HG03558 (cell line): ENCODE measurements around the gene HABP2.

Experiments
- ATAC-seq: cut with Tn5 transposase; IDR thresholded peaks from one replicate; pipeline ENCODE4 v1.9.1; 2021; ENCODE audit warnings: moderate number of reproducible peaks; ENCODE audit not compliant: unreplicated experiment; ENCODE audit errors: extremely low read depth

The HABP2 gene

DNA sequence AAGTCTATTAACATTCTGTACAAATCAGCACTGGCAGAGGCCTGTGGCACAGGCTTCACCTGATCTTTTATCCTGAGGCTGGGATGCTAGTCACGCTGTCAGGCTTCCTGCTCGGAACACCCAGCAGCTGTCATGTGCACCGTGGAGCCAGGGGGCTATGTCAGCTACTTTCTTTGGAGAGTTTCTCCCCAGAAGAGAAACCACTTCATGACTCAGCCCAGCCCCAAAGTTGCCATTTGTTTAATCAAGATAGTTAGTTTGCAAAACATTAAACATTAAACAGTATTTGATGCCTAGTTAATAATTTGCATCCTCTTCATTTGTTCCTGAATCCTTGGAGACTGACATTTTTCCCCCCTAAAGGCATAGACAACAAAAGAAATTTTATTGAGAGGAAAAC is at the start of gene HABP2:
HABP2 (plus strand) TSS at position 353 of the 400 bp plus-strand sequence. CDS start 69 bp downstream, outside the sequence.
- no peak for ATAC-seq

DNA sequence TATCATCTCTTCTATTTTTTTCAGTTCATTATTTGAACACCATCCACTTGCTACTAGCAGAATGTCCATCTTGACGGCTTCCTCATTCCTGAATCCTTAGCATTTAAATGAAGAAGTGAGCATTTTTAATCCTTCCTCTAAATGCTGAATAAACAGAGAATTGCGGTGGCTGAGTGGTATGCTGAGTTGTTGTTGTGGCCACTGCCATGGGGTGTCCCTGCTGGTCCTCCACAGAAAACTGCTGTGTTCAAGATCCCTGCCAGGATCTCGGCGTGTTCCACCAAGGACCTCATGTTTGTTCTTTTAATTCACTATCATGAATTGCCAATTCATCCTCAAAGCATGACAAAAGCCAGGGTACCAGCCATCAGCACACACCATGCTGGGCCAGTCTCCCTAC is 48.9 kb upstream of the HABP2 start:
- ATAC-seq: no peak

DNA sequence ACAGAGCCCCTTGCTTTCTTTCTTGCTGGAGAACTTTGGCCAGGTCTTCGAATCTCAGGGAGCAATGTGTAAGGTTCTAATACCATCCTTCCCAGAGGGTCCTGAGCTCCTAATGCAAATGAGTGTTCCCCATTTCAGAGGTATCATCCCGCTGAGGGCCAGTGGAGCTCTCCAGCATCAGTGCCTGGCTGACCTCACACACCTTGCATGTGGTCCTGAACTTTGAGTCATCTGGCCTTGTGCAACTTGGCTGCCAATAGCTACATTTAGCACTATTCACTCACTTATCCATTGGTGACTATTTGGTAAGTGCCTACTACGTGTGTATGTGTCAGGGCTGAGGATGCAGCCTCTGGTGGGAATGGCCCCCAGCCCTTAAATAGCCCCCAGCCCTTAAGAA is 48.4 kb upstream of the HABP2 start:
- no peak for ATAC-seq

DNA sequence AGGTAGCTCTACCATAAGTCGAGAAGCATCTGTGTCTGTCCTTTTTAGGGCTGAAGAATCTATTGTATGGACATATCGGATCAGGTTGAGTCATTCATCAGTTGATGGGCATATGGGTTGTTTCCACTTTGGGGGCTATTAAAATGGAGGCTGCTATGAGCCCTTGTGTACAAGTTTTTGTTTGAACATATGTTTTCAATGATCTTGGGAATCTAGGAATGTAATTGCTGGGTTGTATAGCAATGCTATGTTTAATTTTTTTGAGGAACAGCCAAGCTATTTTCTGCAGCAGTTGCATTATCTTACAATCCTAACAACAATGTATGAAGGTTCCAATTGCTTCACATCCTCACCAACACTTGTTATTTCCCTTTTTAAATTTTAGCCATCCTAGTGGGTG is 46.4 kb upstream of the HABP2 start:
- no peak for ATAC-seq

DNA sequence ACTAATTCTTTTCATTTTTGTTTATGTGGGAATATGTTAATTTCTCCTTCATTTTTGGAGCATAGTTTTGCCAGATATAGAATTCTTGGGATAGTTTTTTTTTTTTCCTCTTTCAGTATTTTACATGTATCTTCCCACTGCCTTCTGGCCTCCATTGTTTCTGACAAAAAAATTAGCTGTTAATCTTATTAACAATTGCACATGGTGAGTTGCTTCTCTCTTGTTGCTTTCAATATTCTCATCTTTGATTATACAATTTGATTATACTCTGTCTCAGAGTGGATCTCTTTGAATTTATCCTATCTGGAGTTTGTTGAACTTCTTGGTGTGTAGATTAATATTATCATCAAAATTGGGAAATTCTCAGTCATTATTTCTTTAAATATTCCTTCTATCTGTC is 41.4 kb upstream of the HABP2 start:
- no peak for ATAC-seq

DNA sequence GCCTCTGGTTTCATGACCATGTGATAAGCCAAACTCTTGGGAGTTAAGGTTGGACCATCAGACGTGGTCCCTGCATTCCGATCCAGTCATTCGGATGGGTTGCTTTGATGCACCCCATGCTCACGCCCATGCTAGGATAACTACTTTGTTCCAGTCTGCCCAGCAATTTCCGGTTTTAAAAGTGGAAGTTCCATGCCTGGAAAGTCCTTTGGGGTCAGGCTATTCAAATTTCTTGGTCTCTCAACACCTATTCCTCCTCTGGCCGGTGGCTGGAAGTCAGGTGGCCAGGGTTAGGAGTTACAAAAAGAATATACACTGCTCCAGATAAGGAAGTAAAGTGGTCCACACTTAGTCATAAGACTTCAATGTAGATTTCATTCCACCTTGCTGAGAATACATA is 37.7 kb upstream of the HABP2 start:
- no peak for ATAC-seq

DNA sequence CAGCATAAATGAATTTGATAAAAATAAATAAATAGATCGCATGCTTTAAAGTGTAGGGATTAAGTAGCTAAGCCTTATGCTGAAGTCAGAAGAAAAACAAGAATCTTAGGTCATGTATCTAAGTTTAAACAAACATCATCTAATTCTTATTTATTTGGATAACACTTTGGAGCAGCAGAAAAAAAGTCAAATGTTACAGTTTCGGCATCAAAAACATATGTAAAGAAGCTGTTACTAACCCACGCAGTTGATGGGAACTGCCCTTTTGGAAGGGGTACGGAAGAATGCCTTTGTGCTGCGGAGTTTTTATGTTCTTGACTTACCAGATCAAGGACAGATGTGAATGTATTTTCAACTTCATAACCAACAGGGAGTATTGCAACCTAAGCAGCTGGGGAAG is 37.3 kb upstream of the HABP2 start:
- no peak for ATAC-seq

DNA sequence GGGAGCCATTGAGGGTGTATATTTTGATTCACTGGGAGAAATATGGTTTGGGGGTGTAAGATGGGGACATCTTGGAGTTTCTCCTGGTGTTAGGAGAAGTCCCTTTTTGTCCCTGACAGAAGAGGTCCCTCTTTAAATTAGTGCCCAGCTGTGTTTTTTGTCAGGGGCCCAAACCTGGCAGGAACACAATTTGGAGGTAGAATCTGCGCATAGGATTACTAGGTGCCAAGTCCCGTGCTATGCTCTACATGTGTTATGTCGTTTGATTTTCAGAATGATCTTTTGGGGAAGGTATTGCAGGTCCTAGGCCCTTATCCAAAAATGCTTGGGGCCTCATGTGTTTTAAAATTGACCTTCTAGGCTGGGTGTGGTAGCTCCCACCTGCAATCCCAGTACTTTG is 36.8 kb upstream of the HABP2 start:
- no peak for ATAC-seq

DNA sequence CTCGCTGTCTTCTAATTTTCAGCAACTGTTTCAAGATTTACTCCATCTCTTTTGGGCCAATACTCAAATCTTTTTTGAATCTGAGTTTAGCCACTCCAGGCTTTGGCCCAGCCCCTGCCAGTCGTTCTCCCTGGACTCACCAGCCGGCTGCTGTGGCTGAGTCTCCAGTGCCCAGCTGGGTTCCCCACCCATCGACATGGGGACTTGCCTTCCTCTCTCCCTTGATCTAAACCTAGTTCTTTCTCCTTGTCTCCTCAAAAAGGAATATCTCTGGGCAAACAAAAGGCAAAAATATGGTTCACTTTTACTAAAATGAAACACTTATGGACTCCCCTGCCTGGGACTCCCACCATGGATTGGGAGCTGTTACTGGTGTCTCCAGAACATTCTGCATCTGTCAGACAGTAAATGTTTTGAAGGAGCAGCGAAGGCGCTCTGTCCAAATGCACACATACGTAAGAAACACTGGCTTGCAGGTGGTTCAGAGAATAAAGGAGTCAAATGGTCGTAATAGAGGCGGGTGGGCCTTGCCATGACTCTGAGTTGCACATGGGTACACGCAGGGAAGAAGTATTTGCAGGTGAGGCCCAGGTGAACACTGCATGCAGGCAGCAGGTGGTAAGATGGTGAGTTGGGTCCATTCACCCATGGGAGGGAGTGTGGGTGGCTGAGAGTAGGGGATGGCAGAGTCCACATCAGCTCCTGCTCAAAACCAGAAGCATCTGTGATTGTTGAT is 35.5 kb upstream of the HABP2 start:
- no peak for ATAC-seq

DNA sequence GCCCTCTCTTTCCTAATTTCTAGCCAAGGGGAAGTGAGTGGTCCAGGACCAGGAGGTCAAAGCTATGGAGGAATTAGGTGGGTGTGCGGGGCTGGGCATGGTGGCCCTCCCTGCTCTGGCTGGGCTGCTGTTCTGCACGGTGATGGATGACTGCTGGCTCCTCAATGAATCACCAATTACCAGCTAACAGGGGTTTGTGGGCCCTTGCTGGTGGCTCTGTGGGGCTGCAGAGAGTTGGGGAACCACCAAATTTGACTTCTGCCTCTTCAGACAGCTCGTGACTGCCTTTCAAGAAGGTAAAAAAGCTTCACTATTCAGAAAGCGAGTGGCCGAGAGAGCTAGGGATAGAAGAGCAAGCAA is 35.0 kb upstream of the HABP2 start:
- ATAC-seq: no peak

DNA sequence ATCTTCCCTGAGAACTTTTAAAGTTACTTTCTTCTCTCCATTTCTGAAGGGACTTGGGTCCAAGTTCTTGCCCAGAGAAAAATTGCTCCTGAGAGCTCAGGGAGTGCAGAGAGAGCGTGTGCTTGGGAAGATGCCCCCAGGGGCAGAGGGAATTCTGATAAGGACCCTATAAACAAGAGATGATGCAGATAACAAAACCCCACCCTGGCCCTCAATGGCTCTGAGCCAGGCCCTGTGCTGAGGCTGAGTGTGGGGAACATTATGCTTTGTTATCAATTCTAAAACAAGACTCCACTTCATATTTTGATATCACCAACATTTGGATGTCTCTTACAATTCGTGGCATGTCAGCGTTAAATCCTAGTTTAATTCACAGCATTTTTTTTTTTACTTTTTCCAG is 34.4 kb upstream of the HABP2 start:
- ATAC-seq: no peak

DNA sequence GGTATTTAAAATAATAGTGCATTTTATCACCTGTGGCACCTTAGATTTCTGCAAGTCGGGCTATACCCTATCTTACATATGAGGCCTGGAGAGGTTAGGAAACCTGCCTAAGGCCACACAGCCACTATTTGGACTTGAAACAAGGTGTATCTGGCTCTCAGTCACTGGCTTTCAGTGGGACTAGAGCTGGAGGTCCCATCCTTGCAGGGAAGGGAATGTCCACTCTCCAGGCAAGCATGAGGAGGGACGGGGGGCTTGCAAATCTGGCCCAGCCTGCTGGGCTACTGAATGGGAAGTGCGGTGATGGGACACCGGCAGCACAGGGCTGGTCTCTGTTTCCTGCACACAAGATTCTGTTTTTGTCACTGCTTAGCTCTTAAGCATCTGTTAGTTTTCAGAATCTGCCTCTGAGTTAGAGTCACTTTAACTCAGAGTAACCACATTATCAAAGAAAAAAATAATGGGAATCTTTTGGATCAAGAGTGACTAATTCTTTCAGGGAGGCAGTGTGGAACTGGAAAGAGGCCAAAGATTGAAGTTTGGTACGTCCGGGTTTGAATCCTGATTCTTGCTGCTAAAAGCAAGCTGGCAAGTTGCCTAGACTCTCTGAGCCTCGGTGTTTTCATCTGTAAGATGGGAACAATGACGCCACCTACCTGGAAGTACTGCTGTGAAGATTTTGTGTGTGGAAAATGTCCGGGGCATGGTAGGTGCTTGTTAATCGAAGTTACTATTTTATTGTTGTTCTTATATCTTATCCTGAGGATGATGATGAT is 33.8 kb upstream of the HABP2 start:
- ATAC-seq: no peak

DNA sequence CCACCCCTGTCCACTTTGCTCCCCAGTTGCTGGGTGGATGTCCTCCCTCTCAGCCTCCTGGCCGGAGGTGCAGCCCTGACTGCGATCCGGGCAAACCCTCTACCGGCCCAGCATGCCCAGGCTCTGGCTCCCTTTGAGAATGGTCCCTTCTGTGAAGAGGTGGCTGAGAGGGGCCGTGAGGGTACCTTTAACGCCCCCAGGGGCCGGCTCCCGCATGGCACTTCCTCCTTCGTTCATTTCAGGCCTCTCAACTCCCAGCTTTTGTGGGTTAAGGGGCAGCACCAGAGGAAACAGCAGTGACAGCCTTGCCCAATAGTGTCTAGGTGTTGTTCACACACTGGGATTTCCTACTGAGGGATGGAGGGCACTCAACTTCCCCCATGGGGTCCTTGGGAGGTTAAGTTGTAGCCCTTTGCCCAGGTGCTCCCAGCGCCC is 33.2 kb upstream of the HABP2 start:
- no peak for ATAC-seq

DNA sequence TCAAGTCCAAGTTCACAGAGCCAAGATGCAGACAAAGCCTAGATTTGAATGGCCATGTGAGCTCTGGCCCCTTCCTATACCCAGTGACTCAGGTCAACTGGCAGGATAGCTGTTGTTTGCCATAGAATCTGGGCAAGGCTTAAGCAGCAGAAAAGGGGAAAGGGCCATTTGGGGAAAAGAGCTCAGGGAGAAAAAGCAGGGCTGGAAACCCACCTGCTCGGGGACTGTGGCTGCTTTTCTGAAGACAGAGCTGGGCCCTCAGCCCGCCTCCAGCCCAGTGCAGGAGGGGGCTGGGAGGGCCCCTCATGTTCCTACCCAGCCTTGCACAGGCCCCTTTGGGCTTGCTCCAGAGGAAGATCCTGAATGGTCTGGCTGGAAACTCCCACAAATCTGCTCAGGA is 32.6 kb upstream of the HABP2 start:
- no peak for ATAC-seq

DNA sequence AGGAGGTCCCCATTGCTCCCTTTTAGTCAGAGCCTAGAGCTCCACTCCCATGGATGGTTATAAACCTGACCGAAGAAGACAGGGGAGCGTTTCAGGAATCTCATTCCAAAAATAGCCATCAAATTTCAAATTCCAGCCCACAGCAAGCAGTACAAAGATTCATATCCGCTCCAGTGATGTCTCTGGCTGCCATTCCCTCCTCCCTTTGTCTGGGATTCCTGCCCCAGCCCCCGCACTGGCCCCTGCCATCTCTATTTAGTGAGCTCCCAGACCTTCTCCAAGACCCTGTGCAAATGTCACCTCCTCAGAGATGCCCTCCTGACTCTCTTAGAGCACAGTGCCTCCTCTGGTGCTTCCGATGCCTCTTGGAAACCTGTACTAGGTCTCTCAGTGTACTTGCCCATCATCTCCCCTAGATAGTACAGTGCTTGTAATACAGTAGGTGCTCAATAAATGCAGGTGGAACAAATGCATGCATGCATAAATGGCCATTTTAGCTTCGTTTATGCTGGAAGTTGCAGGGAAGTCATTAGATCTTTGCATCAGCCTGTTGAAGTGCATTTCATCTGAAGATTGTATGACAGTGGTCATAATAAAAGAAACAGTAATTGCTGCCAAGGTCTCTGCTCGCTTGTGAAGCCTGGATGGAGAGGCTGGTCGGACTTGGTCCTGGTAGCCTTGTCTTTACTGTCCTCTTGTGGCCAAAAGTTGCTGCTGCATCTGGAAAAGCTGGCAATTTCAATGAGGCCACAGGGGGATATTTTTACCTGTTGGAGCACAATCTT is 32.0 kb upstream of the HABP2 start:
- no peak for ATAC-seq

DNA sequence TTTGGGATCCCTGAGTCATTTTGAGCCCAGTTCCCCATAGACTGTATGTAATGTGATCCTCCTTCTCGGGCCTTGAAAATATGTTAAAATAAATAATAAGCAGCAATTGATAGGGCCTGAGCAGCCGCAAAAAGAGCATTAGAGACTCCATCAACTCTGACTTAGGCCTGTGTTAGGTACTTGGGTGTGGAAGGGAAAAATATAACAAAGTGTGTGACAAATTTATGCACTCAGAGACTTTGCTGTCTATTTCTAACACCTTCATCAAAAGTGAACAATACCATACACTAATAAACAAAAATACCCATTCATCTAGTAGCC is 31.4 kb upstream of the HABP2 start:
- ATAC-seq: no peak

DNA sequence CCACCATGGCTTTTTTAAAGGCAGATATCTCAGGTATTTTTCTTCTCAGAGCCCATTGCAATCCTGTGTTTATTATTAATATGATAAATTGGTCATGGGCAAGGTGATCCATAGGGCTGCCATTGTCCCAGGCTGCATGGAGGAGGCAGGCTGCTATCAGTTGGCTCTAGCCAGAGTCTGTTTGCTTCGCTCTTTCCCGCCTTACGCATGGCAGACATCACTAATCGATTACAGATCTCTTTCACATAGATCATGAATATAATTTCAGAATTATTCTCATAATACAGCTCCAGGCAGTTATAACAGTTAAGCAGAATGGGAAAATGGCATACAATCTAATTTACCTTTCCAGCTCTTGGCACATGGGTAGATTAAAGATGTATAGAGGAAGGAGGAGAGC is 30.4 kb upstream of the HABP2 start:
- no peak for ATAC-seq

DNA sequence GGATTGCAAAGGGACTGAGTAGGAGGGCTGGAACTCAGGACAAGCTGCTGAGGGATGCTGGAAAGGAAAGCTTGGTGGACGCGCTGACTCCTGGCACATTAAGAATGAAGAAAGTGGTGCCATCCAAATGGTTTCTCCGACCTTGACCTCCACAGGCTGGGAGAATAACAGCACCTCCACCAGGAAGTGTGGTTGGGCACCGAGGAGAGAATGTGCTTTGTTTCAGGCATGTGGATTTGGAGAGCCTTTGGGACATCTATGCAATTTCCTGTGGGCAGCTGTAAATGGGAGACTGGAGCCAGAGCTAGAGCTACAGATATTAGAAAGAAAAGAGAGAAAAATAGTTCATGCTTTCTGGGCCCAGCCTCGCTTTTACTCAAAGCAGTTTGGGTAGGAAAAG is 29.8 kb upstream of the HABP2 start:
- ATAC-seq: no peak

DNA sequence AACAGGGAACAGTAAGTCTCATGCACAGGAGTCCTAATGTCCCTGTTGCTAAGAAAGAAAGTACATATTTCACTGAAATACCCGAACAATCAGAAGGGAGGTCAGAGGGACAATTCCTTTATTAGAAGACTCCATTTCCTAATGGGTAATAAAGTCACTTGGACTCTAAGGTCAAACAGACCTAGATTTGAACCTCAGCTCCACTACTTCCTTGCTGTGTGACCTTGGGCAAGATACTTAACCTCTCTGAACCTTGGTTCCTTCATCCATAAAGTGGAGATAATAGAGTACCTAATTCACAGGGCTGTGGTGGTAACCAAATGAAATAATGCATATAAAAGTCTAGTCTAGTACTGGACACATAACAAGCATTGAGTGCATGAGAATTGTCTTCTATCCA is 29.2 kb upstream of the HABP2 start:
- no peak for ATAC-seq

DNA sequence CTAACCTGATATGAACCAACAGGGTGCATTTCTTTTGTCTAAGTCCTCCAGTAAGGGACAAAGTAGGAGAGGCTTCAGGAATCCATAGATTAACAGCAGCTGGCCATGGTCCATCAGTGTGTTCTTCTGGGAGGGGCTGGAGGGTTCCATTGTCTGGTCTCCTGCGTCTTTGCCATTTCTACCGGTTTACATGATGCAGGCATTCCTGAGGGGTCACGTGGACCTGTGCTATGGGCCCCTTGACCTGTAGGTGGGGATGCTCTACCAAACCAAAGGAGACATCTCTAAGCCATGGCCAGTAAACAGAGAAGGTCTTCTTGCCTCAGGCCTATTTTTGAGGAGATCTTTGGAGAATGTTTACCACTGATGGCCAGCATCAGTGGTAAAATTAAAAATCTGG is 28.7 kb upstream of the HABP2 start:
- ATAC-seq: no peak
